Lower leg skin (tissue), 4 donors: ENCODE measurements around the gene DNAI7. TPM values are rescaled to one million over a fixed set of nuclear protein-coding genes. Genes with fewer than 3 reads are reported as not detected.

ENCODE experiments used
- DNase-seq, 2 donors: peaks; one replicate each; pipeline ENCODE4 v3.0.0-alpha.2; 2019; ENCODE audit warnings: low spot score in 2 of 2
- H3K4me3 ChIP-seq: fragments of 200-600 bp; sonication (generic); 2 replicates; pipeline ENCODE4 v1.5.1; 2017; ENCODE audit warnings: mild to moderate bottlenecking, low read depth; ENCODE audit not compliant: poor library complexity, severe bottlenecking
- POLR2A ChIP-seq, 2 donors: fragments of 450-650 bp; IDR thresholded peaks; one replicate each; pipeline ENCODE4 v1.6.1; 2016 to 2017; ENCODE audit warnings: antibody characterized with exemption in 2 of 2, mild to moderate bottlenecking in 1 of 2, moderate library complexity in 1 of 2
- WGBS, 2 donors: methylation state at CpG; one replicate each; pipeline ENCODE4 v1.1.5; 2018; 5-methylcytosine and 5-hydroxymethylcytosine counted together
- intact Hi-C: fragments of 100-400 bp; cut with DNase I; formaldehyde crosslinking; loops from one replicate; pipeline ENCODE4 v1.15.0; 2023; ENCODE audit warnings: low total_unique reads
- total RNA-seq, 4 donors: library from RNA; depleted of rRNA; stranded (reverse); fragments of >200 nt; gene quantifications; one replicate each; pipeline ENCODE4 v1.1.0, GENCODE V29; 2016
- TF ChIP-seq, protein P1 (sequence below), 3 donors: fragments of 450-650 bp; IDR thresholded peaks; one replicate each; pipeline ENCODE4 v1.5.1; 2016; ENCODE audit warnings: antibody characterized with exemption in 3 of 3, mild to moderate bottlenecking in 3 of 3, moderate library complexity in 2 of 3

DNAI7 gene
- total RNA-seq, 4 donors from 2014 or later = 1.0 to 3.4 (median 2.1) TPM

- no peak overlapping the region for H3K4me3 ChIP-seq
- 36 to 43% methylated on average over 2 of the region's 2 CpGs for WGBS, 2 donors
- DNase-seq = no peak
- intact Hi-C loops = no loop called here
- no peak for TF ChIP-seq POLR2A (IDR thresholded peaks at IDR 0.05)
- TF ChIP-seq, protein P1, sequence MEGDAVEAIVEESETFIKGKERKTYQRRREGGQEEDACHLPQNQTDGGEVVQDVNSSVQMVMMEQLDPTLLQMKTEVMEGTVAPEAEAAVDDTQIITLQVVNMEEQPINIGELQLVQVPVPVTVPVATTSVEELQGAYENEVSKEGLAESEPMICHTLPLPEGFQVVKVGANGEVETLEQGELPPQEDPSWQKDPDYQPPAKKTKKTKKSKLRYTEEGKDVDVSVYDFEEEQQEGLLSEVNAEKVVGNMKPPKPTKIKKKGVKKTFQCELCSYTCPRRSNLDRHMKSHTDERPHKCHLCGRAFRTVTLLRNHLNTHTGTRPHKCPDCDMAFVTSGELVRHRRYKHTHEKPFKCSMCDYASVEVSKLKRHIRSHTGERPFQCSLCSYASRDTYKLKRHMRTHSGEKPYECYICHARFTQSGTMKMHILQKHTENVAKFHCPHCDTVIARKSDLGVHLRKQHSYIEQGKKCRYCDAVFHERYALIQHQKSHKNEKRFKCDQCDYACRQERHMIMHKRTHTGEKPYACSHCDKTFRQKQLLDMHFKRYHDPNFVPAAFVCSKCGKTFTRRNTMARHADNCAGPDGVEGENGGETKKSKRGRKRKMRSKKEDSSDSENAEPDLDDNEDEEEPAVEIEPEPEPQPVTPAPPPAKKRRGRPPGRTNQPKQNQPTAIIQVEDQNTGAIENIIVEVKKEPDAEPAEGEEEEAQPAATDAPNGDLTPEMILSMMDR (IDR thresholded peaks at IDR 0.05) = no peak
Observed at GRCh38 chr12:25187781-25188180, 7.2 kb downstream of the DNAI7 start.

DNA sequence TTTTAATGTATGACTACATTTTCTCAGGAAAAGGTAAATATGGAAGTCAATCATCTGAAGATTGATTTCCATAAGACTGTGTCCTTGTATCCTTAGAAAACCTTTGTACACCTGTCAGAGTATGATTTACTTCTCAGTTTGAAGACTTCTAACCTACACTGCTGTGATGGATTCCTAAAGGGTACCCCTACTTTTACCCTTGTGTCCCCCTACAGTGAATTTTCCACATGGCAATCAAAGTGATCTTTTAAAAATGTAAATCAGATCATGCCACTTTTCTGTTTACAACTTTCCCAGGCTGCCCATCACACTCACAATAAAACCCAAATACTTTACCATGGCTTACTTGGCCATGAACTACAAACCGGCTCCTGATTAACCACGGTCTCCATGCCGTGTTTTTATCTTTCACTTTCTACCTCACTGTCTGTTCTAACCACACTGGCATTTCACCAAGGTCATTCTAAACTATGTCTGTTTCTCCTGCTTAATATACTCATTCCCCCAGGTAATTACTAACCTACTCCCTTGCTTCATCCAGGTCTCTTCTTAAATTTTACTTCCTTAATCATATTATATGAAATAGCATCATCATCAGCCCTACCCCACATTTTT is 8.1 kb downstream of the DNAI7 start:
- H3K4me3 ChIP-seq = no peak overlapping the region
- intact Hi-C loops = no loop called here
- TF ChIP-seq, protein P1 (IDR thresholded peaks at IDR 0.05) = no peak
- no peak for TF ChIP-seq POLR2A (IDR thresholded peaks at IDR 0.05)
- 48 to 53% methylated on average over 3 of the region's 3 CpGs for WGBS, 2 donors
- no peak for DNase-seq

- WGBS, 2 donors = 87 to 92% methylated on average over 4 of the region's 4 CpGs
- H3K4me3 ChIP-seq = no peak overlapping the region
- intact Hi-C loops = no loop called here
- no peak for TF ChIP-seq POLR2A (IDR thresholded peaks at IDR 0.05)
- TF ChIP-seq, protein P1 (IDR thresholded peaks at IDR 0.05) = no peak
- DNase-seq = no peak
Observed at GRCh38 chr12:25186038-25186787, 8.7 kb downstream of the DNAI7 start.

- intact Hi-C loops = no loop called here
- WGBS, 2 donors = 63 to 70% methylated on average over 2 of the region's 2 CpGs
Observed at GRCh38 chr12:25184132-25184531, 10.8 kb downstream of the DNAI7 start.

GRCh38 chr12:25182765-25183164 is 12.2 kb downstream of the DNAI7 start:
- 71 to 77% methylated on average over 3 of the region's 3 CpGs for WGBS, 2 donors
- TF ChIP-seq, protein P1 (IDR thresholded peaks at IDR 0.05) = no peak
- TF ChIP-seq POLR2A (IDR thresholded peaks at IDR 0.05) = no peak
- no peak for DNase-seq
- intact Hi-C loops = no loop called here
- no peak overlapping the region for H3K4me3 ChIP-seq

More at GRCh38 chr12:25184132-25184531, 10.8 kb downstream of the DNAI7 start:
- H3K4me3 ChIP-seq = no peak overlapping the region
- DNase-seq = no peak
- no peak for TF ChIP-seq POLR2A (IDR thresholded peaks at IDR 0.05)
- TF ChIP-seq, protein P1 (IDR thresholded peaks at IDR 0.05) = no peak
